Fibroblast of lung (primary cell): Measurements from ENCODE around the gene TRAPPC12. TPM values are rescaled to one million over a fixed set of nuclear protein-coding genes. Genes with fewer than 3 reads are reported as not detected.

Experiments
- DNase-seq, 2 donors: peaks; one replicate each; pipeline versions ENCODE4 v3.0.0 to v3.0.0-alpha.2; 2010; ENCODE audit warnings: low read depth in 2 of 2
- H2AFZ ChIP-seq: 2 replicates; pipeline ENCODE4 v1.5.1; 2012; ENCODE audit warnings: low read length, control low read depth, inconsistent platforms
- H3K27ac ChIP-seq: 2 replicates; pipeline ENCODE4 v1.5.1; 2011; ENCODE audit warnings: low read length, control low read depth; ENCODE audit not compliant: insufficient read depth
- H3K27me3 ChIP-seq: 2 replicates; pipeline ENCODE4 v1.5.1; 2011; ENCODE audit warnings: mild to moderate bottlenecking, low read length; ENCODE audit not compliant: control insufficient read depth, insufficient read depth
- H3K36me3 ChIP-seq: 2 replicates; pipeline ENCODE4 v1.5.1; 2011; ENCODE audit warnings: low read length; ENCODE audit not compliant: control insufficient read depth, insufficient read depth
- H3K4me1 ChIP-seq: 2 replicates; pipeline ENCODE4 v1.5.1; 2011; ENCODE audit warnings: low read length; ENCODE audit not compliant: control insufficient read depth, insufficient read depth; ENCODE audit errors: extremely low read depth
- H3K4me2 ChIP-seq: 2 replicates; pipeline ENCODE4 v1.5.1; 2011; ENCODE audit warnings: low read length, control low read depth; ENCODE audit not compliant: insufficient read depth; ENCODE audit errors: extremely low read depth
- H3K4me3 ChIP-seq, 4 experiments: fragments of 200-600 bp in 1 of 4; sonication (generic) in 1 of 4; replicated peaks in 1 of 4; 2 replicates each; pipeline ENCODE4 v1.5.1; 2011 to 2016; ENCODE audit warnings: low read length in 4 of 4, low read depth in 3 of 4, mild to moderate bottlenecking in 3 of 4, control low read depth in 2 of 4, inconsistent platforms in 1 of 4, mixed read lengths in 1 of 4; ENCODE audit not compliant: insufficient read depth in 1 of 4; ENCODE audit errors: control extremely low read depth in 1 of 4
- H3K79me2 ChIP-seq: 2 replicates; pipeline ENCODE4 v1.5.1; 2012; ENCODE audit warnings: mild to moderate bottlenecking, low read length, inconsistent platforms; ENCODE audit not compliant: control insufficient read depth, insufficient read depth
- H3K9ac ChIP-seq: 2 replicates; pipeline ENCODE4 v1.5.1; 2011; ENCODE audit warnings: mild to moderate bottlenecking, low read length, control low read depth; ENCODE audit not compliant: insufficient read depth
- H3K9me3 ChIP-seq: 2 replicates; pipeline ENCODE4 v1.5.1; 2012; ENCODE audit warnings: low read depth, low read length; ENCODE audit not compliant: control insufficient read depth, insufficient read depth
- H4K20me1 ChIP-seq: 2 replicates; pipeline ENCODE4 v1.5.1; 2011; ENCODE audit warnings: low read length; ENCODE audit not compliant: control insufficient read depth, insufficient read depth; ENCODE audit errors: extremely low read depth
- EZH2 ChIP-seq: IDR thresholded peaks from 2 replicates; pipeline ENCODE4 v1.5.1; 2012; ENCODE audit warnings: low read length, control low read depth, mild to moderate bottlenecking; ENCODE audit errors: missing control alignments
- polyA plus RNA-seq, 2 donors: library from polyadenylated mRNA; depleted of rRNA in 1 of 2; stranded (reverse) in 1 of 2; unstranded in 1 of 2; fragments of >200 nt; gene quantifications; 2 replicates each; pipeline ENCODE4 v1.2.1, GENCODE V29; 2011 to 2012; ENCODE audit warnings: missing spikeins in 1 of 2
- total RNA-seq: library from RNA; depleted of rRNA; stranded (reverse); fragments of >200 nt; gene quantifications from 2 replicates; pipeline ENCODE4 v1.2.1, GENCODE V29; 2014
- TF ChIP-seq, protein P1 (sequence below), 2 donors: IDR thresholded peaks in 1 of 2; conservative IDR thresholded peaks in 1 of 2; 1 replicate in 1 of 2; 2 replicates in 1 of 2; pipeline ENCODE4 v1.5.1; 2011 to 2012; ENCODE audit warnings: low read length in 2 of 2, control low read depth in 1 of 2, inconsistent platforms in 1 of 2, low read depth in 1 of 2, mild to moderate bottlenecking in 1 of 2

The TRAPPC12 gene
- total and polyA plus RNA-seq, 2 donors (not counting 1 experiment from before 2014, with no cell fraction given) = 33.7 to 53.2 TPM

DNA sequence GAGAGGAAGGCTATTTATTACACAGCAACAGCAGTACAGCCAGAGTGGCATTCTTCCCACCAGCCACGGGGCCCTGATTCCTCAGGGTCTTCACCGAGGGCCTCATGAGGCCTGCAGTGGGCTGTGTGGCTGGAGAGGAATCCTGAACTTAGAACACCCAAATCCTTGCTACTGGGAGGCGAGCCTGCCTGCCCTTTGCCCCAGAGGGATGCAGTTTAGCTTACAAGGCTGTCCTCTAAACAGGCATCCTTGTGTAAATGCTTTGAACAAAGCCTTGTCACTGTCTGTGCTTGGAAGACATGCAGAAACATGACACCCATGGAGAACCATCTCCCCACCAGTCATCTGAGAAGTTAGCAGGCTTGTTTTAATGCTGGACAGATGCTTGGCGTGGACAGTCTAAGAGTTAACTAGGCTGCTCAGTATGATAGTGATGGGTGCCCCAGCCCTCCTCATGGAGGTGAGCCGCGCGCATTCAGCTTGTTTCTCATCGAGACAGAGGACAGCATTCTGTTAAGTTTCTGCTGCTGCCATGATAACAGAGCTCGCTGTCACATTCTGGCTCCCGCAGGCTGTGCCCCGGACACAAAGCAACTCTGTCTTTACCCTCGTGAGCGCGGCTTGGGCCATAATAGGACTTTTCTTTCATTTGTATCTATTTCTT is 97.0 kb downstream of the TRAPPC12 start:
- peak; percentile 33 to 66 for DNase-seq
- H3K4me2 ChIP-seq = no peak overlapping the region
- H2AFZ ChIP-seq = no peak overlapping the region
- H3K9me3 ChIP-seq = no peaks in the 10 kb centered on the region
- H3K4me1 ChIP-seq = no peaks in the 10 kb centered on the region
- H3K36me3 ChIP-seq = peaks cover 10% of the 10 kb centered on the region
- TF ChIP-seq EZH2 = no peak
- TF ChIP-seq, protein P1, sequence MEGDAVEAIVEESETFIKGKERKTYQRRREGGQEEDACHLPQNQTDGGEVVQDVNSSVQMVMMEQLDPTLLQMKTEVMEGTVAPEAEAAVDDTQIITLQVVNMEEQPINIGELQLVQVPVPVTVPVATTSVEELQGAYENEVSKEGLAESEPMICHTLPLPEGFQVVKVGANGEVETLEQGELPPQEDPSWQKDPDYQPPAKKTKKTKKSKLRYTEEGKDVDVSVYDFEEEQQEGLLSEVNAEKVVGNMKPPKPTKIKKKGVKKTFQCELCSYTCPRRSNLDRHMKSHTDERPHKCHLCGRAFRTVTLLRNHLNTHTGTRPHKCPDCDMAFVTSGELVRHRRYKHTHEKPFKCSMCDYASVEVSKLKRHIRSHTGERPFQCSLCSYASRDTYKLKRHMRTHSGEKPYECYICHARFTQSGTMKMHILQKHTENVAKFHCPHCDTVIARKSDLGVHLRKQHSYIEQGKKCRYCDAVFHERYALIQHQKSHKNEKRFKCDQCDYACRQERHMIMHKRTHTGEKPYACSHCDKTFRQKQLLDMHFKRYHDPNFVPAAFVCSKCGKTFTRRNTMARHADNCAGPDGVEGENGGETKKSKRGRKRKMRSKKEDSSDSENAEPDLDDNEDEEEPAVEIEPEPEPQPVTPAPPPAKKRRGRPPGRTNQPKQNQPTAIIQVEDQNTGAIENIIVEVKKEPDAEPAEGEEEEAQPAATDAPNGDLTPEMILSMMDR (conservative IDR thresholded peaks at IDR 0.05 in 1 of 2, IDR thresholded peaks at IDR 0.05 in 1 of 2; ENCODE audit: low read depth in 1 of 2, low read length in 2 of 2) = no peak
- no peak overlapping the region for H3K27ac ChIP-seq
- no peaks in the 10 kb centered on the region for H3K27me3 ChIP-seq
- no peak overlapping the region for H3K9ac ChIP-seq
- H3K4me3 ChIP-seq = no peak overlapping the region
- H4K20me1 ChIP-seq = no peaks in the 10 kb centered on the region
- H3K79me2 ChIP-seq = no peaks in the 10 kb centered on the region

DNA sequence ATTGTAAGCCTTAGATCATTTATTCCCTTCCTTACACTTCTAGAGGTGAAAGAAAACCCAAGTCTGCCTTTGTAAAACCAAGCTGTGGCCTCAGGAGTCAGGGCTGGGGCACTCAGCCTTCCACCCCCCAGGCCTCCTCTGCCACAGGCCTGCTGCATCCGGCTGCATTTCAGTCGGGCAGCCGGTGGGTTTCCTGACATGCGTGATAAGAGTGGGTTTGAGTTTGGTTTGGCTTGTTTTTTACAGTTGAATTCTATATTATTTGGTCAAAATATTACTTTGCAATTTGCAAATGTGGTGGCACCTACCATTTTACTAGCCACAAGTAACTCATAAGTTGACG is 97.5 kb downstream of the TRAPPC12 start:
- Histone ChIP-seq H3K79me2 (no peaks in the 10 kb centered on the region), H3K9ac (no peak overlapping the region), H3K4me2 (no peak overlapping the region), H3K4me3 (no peak overlapping the region), H4K20me1 (no peaks in the 10 kb centered on the region), H3K36me3 (peaks cover 9% of the 10 kb centered on the region), H3K27ac (no peak overlapping the region), H3K27me3 (no peaks in the 10 kb centered on the region), H3K4me1 (no peaks in the 10 kb centered on the region), H2AFZ (no peak overlapping the region), H3K9me3 (no peaks in the 10 kb centered on the region)
- TF ChIP-seq, protein P1 (conservative IDR thresholded peaks at IDR 0.05 in 1 of 2, IDR thresholded peaks at IDR 0.05 in 1 of 2; ENCODE audit: low read depth in 1 of 2, low read length in 2 of 2) = no peak
- no peak for TF ChIP-seq EZH2
- no peak for DNase-seq

DNA sequence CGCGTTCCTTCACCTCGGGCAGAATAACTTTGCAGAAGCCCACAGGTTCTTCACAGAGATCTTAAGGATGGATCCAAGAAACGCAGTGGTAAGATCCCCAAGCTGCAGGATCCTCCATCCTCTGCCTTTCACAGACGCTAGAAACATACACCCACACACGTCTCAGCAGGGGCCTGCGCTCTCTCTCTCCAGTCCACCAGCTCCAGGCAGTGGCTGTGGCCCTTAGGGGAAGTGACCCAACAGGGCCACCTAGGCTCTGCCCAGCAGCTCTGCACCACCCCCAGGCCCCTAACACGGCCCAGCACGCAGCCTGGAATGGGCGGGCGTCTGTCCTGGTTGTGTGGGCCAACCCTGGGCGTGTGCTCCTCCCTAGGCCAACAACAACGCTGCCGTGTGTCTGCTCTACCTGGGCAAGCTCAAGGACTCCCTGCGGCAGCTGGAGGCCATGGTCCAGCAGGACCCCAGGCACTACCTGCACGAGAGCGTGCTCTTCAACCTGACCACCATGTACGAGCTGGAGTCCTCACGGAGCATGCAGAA is 99.4 kb downstream of the TRAPPC12 start:
- Histone ChIP-seq H3K27ac (no peak overlapping the region), H3K4me3 (no peak overlapping the region), H3K9me3 (no peaks in the 10 kb centered on the region), H3K4me1 (no peaks in the 10 kb centered on the region), H3K79me2 (no peaks in the 10 kb centered on the region), H3K36me3 (peaks cover 7% of the 10 kb centered on the region), H3K27me3 (no peaks in the 10 kb centered on the region), H3K4me2 (no peak overlapping the region), H3K9ac (no peak overlapping the region), H2AFZ (no peak overlapping the region), H4K20me1 (no peaks in the 10 kb centered on the region)
- no peak for DNase-seq
- TF ChIP-seq, protein P1 (conservative IDR thresholded peaks at IDR 0.05 in 1 of 2, IDR thresholded peaks at IDR 0.05 in 1 of 2; ENCODE audit: low read depth in 1 of 2, low read length in 2 of 2) = no peak
- TF ChIP-seq EZH2 = no peak
